22Rv1 (cell line): ENCODE data around the gene APEX2.
A peak's percentile ranks its signal among the peaks of the same experiment; 100 is the strongest.

Source experiments
- ZFX ChIP-seq: fragments of 450-650 bp; IDR thresholded peaks from 2 replicates; pipeline ENCODE4 v1.6.1; 2017; ENCODE audit warnings: antibody characterized with exemption, borderline replicate concordance
- TF ChIP-seq, protein P1 (sequence below): fragments of 450-650 bp; IDR thresholded peaks from 2 replicates; pipeline ENCODE4 v1.5.1; 2017; ENCODE audit warnings: mild to moderate bottlenecking

- TF ChIP-seq, protein P1, sequence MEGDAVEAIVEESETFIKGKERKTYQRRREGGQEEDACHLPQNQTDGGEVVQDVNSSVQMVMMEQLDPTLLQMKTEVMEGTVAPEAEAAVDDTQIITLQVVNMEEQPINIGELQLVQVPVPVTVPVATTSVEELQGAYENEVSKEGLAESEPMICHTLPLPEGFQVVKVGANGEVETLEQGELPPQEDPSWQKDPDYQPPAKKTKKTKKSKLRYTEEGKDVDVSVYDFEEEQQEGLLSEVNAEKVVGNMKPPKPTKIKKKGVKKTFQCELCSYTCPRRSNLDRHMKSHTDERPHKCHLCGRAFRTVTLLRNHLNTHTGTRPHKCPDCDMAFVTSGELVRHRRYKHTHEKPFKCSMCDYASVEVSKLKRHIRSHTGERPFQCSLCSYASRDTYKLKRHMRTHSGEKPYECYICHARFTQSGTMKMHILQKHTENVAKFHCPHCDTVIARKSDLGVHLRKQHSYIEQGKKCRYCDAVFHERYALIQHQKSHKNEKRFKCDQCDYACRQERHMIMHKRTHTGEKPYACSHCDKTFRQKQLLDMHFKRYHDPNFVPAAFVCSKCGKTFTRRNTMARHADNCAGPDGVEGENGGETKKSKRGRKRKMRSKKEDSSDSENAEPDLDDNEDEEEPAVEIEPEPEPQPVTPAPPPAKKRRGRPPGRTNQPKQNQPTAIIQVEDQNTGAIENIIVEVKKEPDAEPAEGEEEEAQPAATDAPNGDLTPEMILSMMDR, result peak; percentile 24; the same call in 1 of the 2 replicates
- no peak for TF ChIP-seq ZFX
These were observed 11.1 kb downstream of the APEX2 start for GRCh38 chrX:55011294-55011693.
